ENCODE measurements around the gene PSMD7.

PSMD7 gene

GRCh38 chr16:74281300-74281699, 15.3 kb upstream of the PSMD7 start:
- Mint-ChIP-seq H3K36me3 (no peaks in the 10 kb centered on the region), H3K27ac (no peak overlapping the region), H3K4me3 (no peak overlapping the region), H3K9me3 (peaks cover 4% of the 10 kb centered on the region), H3K4me1 (no peaks in the 10 kb centered on the region), H3K27me3 (peaks cover 5% of the 10 kb centered on the region)

- no peak overlapping the region for H3K27ac Mint-ChIP-seq
- no peaks in the 10 kb centered on the region for H3K4me1 Mint-ChIP-seq
- no peaks in the 10 kb centered on the region for H3K27me3 Mint-ChIP-seq
- no peaks in the 10 kb centered on the region for H3K36me3 Mint-ChIP-seq
- H3K4me3 Mint-ChIP-seq: no peak overlapping the region
- peaks cover 4% of the 10 kb centered on the region for H3K9me3 Mint-ChIP-seq
Measured at GRCh38 chr16:74283716-74284115, 12.9 kb upstream of the PSMD7 start.

- Mint-ChIP-seq H3K4me1 (peaks cover 3% of the 10 kb centered on the region), H3K36me3 (peaks cover 10% of the 10 kb centered on the region), H3K9me3 (no peaks in the 10 kb centered on the region), H3K4me3 (no peak overlapping the region), H3K27ac (no peak overlapping the region), H3K27me3 (no peaks in the 10 kb centered on the region)
Measured at GRCh38 chr16:74288065-74288464, 8.5 kb upstream of the PSMD7 start.

GRCh38 chr16:74290356-74290755, 6.3 kb upstream of the PSMD7 start:
- no peak overlapping the region for H3K4me3 Mint-ChIP-seq
- H3K27me3 Mint-ChIP-seq: no peaks in the 10 kb centered on the region
- peaks cover 12% of the 10 kb centered on the region for H3K4me1 Mint-ChIP-seq
- no peak overlapping the region for H3K27ac Mint-ChIP-seq
- peaks cover 10% of the 10 kb centered on the region for H3K36me3 Mint-ChIP-seq
- H3K9me3 Mint-ChIP-seq: no peaks in the 10 kb centered on the region

GRCh38 chr16:74291176-74291575, 5.4 kb upstream of the PSMD7 start:
- H3K9me3 Mint-ChIP-seq: no peaks in the 10 kb centered on the region
- H3K4me1 Mint-ChIP-seq: peaks cover 20% of the 10 kb centered on the region
- no peak overlapping the region for H3K27ac Mint-ChIP-seq
- H3K36me3 Mint-ChIP-seq: peaks cover 10% of the 10 kb centered on the region
- H3K4me3 Mint-ChIP-seq: no peak overlapping the region
- H3K27me3 Mint-ChIP-seq: no peaks in the 10 kb centered on the region

GRCh38 chr16:74291577-74292208, 4.9 kb upstream of the PSMD7 start:
- H3K36me3 Mint-ChIP-seq: peaks cover 10% of the 10 kb centered on the region
- no peaks in the 10 kb centered on the region for H3K9me3 Mint-ChIP-seq
- no peaks in the 10 kb centered on the region for H3K27me3 Mint-ChIP-seq
- H3K4me3 Mint-ChIP-seq: no peak overlapping the region
- no peak overlapping the region for H3K27ac Mint-ChIP-seq
- H3K4me1 Mint-ChIP-seq: peaks cover 22% of the 10 kb centered on the region

- H3K27me3 Mint-ChIP-seq: no peaks in the 10 kb centered on the region
- peak overlapping the region; percentile 94 for H3K27ac Mint-ChIP-seq
- H3K4me1 Mint-ChIP-seq: peaks cover 36% of the 10 kb centered on the region
- peak overlapping the region; percentile 95 for H3K4me3 Mint-ChIP-seq
- peaks cover 15% of the 10 kb centered on the region for H3K36me3 Mint-ChIP-seq
- no peaks in the 10 kb centered on the region for H3K9me3 Mint-ChIP-seq
Measured at GRCh38 chr16:74296104-74296431, 546 bp upstream of the PSMD7 start.

GRCh38 chr16:74297145-74297665, 591 bp downstream of the PSMD7 start:
- H3K4me1 Mint-ChIP-seq: peaks cover 33% of the 10 kb centered on the region
- no peaks in the 10 kb centered on the region for H3K27me3 Mint-ChIP-seq
- peak overlapping the region; percentile 94 for H3K27ac Mint-ChIP-seq
- peak overlapping the region; percentile 95 for H3K4me3 Mint-ChIP-seq
- H3K9me3 Mint-ChIP-seq: no peaks in the 10 kb centered on the region
- peaks cover 10% of the 10 kb centered on the region for H3K36me3 Mint-ChIP-seq

- Mint-ChIP-seq H3K4me3 (peak overlapping the region; percentile 95), H3K36me3 (peaks cover 11% of the 10 kb centered on the region), H3K27ac (peak overlapping the region; percentile 94), H3K4me1 (peaks cover 33% of the 10 kb centered on the region), H3K9me3 (no peaks in the 10 kb centered on the region), H3K27me3 (no peaks in the 10 kb centered on the region)
Measured at GRCh38 chr16:74298104-74298503, 1.5 kb downstream of the PSMD7 start.

- Mint-ChIP-seq H3K27ac (no peak overlapping the region), H3K4me3 (no peak overlapping the region), H3K27me3 (no peaks in the 10 kb centered on the region), H3K9me3 (no peaks in the 10 kb centered on the region), H3K36me3 (peaks cover 21% of the 10 kb centered on the region), H3K4me1 (peaks cover 15% of the 10 kb centered on the region)
Measured at GRCh38 chr16:74302341-74302740, 5.7 kb downstream of the PSMD7 start.

- H3K9me3 Mint-ChIP-seq: no peaks in the 10 kb centered on the region
Measured at GRCh38 chr16:74304164-74304834, 7.7 kb downstream of the PSMD7 start.

GRCh38 chr16:74304835-74305176, 8.2 kb downstream of the PSMD7 start:
- H3K4me1 Mint-ChIP-seq: peaks cover 3% of the 10 kb centered on the region
- no peak overlapping the region for H3K4me3 Mint-ChIP-seq
- H3K27ac Mint-ChIP-seq: no peak overlapping the region
- peaks cover 18% of the 10 kb centered on the region for H3K36me3 Mint-ChIP-seq
- no peaks in the 10 kb centered on the region for H3K27me3 Mint-ChIP-seq
- no peaks in the 10 kb centered on the region for H3K9me3 Mint-ChIP-seq

More at GRCh38 chr16:74304164-74304834, 7.7 kb downstream of the PSMD7 start:
- H3K27ac Mint-ChIP-seq: no peak overlapping the region
- peaks cover 18% of the 10 kb centered on the region for H3K36me3 Mint-ChIP-seq
- no peaks in the 10 kb centered on the region for H3K27me3 Mint-ChIP-seq
- H3K4me1 Mint-ChIP-seq: peaks cover 8% of the 10 kb centered on the region
- no peak overlapping the region for H3K4me3 Mint-ChIP-seq

GRCh38 chr16:74305281-74305680, 8.7 kb downstream of the PSMD7 start:
- Mint-ChIP-seq H3K27me3 (no peaks in the 10 kb centered on the region), H3K27ac (peak overlapping the region; percentile 10), H3K4me1 (no peaks in the 10 kb centered on the region), H3K4me3 (no peak overlapping the region), H3K36me3 (peaks cover 17% of the 10 kb centered on the region), H3K9me3 (no peaks in the 10 kb centered on the region)

GRCh38 chr16:74305978-74306784, 9.6 kb downstream of the PSMD7 start:
- H3K9me3 Mint-ChIP-seq: no peaks in the 10 kb centered on the region
- no peaks in the 10 kb centered on the region for H3K4me1 Mint-ChIP-seq
- peaks cover 13% of the 10 kb centered on the region for H3K36me3 Mint-ChIP-seq
- no peak overlapping the region for H3K27ac Mint-ChIP-seq
- H3K27me3 Mint-ChIP-seq: no peaks in the 10 kb centered on the region
- no peak overlapping the region for H3K4me3 Mint-ChIP-seq

- Mint-ChIP-seq H3K27ac (no peak overlapping the region), H3K4me3 (no peak overlapping the region), H3K9me3 (no peaks in the 10 kb centered on the region), H3K36me3 (peaks cover 10% of the 10 kb centered on the region), H3K27me3 (no peaks in the 10 kb centered on the region), H3K4me1 (no peaks in the 10 kb centered on the region)
Measured at GRCh38 chr16:74307383-74307782, 10.8 kb downstream of the PSMD7 start.

All from activated naive CD4-positive, alpha-beta T cell treated with anti-CD3 and anti-CD28 coated beads, Interleukin-2, amount 50 U/mL, for 24 hours (primary cell).